Smooth muscle cell (in vitro differentiated cells): Measurements from ENCODE around the gene ACIN1. TPM values are rescaled to one million over a fixed set of nuclear protein-coding genes. Genes with fewer than 3 reads are reported as not detected.

ENCODE experiments used
- DNase-seq: peaks from one replicate; lab custom pipeline; 2025; ENCODE audit not compliant: unreplicated experiment; lab: John Stamatoyannopoulos, UW
- H2AFZ ChIP-seq: fragments of 200-600 bp; sonication (generic); 2 replicates; pipeline ENCODE4 v1.6.0; 2016; ENCODE audit warnings: antibody characterized with exemption, low read depth, mild to moderate bottlenecking
- H3F3A ChIP-seq: fragments of 200-600 bp; sonication (generic); 2 replicates; pipeline ENCODE4 v1.6.0; 2017; ENCODE audit warnings: antibody characterized with exemption, low read depth
- H3K27ac ChIP-seq: fragments of 200-600 bp; sonication (generic); 2 replicates; pipeline ENCODE4 v1.5.1; 2016; ENCODE audit warnings: low read depth, mild to moderate bottlenecking
- H3K27me3 ChIP-seq: fragments of 200-600 bp; sonication (generic); 2 replicates; pipeline ENCODE4 v1.6.1; 2016; ENCODE audit warnings: low read depth, mild to moderate bottlenecking
- H3K36me3 ChIP-seq: fragments of 200-600 bp; sonication (generic); 2 replicates; pipeline ENCODE4 v1.5.1; 2016; ENCODE audit warnings: low read depth
- H3K4me1 ChIP-seq: fragments of 200-600 bp; sonication (generic); 2 replicates; pipeline ENCODE4 v1.5.1; 2016; ENCODE audit warnings: low read depth
- H3K4me2 ChIP-seq: fragments of 200-600 bp; sonication (generic); 2 replicates; pipeline ENCODE4 v1.6.0; 2016; ENCODE audit warnings: mild to moderate bottlenecking
- H3K4me3 ChIP-seq: fragments of 200-600 bp; sonication (generic); 2 replicates; pipeline ENCODE4 v1.5.1; 2016; ENCODE audit warnings: mild to moderate bottlenecking
- H3K79me2 ChIP-seq: fragments of 200-600 bp; sonication (generic); 2 replicates; pipeline ENCODE4 v1.6.0; 2016; ENCODE audit warnings: low read depth, mild to moderate bottlenecking
- H3K9ac ChIP-seq: fragments of 200-600 bp; sonication (generic); 2 replicates; pipeline ENCODE4 v1.6.0; 2016; ENCODE audit warnings: low read depth
- H3K9me3 ChIP-seq: fragments of 200-600 bp; sonication (generic); replicated peaks from 2 replicates; pipeline ENCODE4 v1.5.1; 2016; ENCODE audit warnings: low read depth
- H4K20me1 ChIP-seq: fragments of 200-600 bp; sonication (generic); 2 replicates; pipeline ENCODE4 v1.6.0; 2016; ENCODE audit warnings: low read depth
- CTCF ChIP-seq: fragments of 200-600 bp; sonication (generic); IDR thresholded peaks from 2 replicates; pipeline ENCODE4 v1.5.1; 2017; ENCODE audit warnings: borderline replicate concordance, mild to moderate bottlenecking, antibody characterized with exemption; ENCODE audit not compliant: insufficient read depth, poor library complexity, severe bottlenecking
- WGBS: methylation state at CpG from one replicate; pipeline ENCODE4 v1.1.7; 2016; ENCODE audit warnings: low lambda C conversion rate; 5-methylcytosine and 5-hydroxymethylcytosine counted together
- polyA plus RNA-seq: library from polyadenylated mRNA; unstranded; fragments of >200 nt; fragmentation: Nextera tagmentation; extraction: Ambion mirVana; gene quantifications from 2 replicates; pipeline ENCODE4 v1.2.1, GENCODE V29; 2016
- total RNA-seq: library from RNA; depleted of rRNA; stranded (reverse); fragments of >200 nt; gene quantifications from 2 replicates; pipeline ENCODE4 v1.2.3, GENCODE V29; 2014

ACIN1 gene
- total and polyA plus RNA-seq, 2 experiments from 2014 or later, result 33.7 to 64.5 TPM

DNA sequence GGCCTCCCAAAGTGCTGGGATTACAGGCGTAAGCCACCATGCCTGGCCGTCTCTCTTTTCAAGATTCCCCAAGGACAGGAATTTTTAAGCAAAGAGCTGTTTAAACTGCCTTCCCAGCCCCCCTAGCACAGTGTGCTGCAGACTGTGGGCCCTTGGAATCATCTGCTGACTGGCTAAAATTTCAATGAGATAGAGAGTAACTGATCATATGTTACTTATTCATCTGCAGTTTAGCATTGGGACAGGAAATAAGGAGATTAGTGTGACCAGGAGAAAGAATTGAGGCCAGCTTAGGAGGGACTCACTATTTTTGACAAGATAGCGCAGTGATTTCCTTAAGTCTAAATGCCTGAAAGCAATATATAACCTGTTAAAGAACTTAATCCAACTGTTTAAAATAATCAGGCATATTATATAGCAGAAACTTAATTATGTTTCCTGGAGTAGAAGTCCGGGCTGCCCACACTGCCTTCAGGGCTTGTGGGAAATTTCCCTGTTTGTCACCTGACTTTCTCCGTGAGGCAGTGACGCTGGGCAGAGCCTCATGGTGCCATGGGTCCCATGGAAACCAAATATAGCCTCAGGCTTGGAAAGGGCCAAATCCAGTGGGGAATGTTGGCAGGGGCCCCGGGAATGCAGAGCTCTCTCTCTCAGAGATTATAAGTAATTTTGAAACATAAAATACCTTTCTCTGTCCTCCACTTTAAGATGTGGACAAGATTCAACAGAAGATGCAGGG lies 46.9 kb upstream of the ACIN1 start:
- Histone ChIP-seq H3K27ac (no peak overlapping the region), H4K20me1 (no peaks in the 10 kb centered on the region)
- DNase-seq, result no peak

DNA sequence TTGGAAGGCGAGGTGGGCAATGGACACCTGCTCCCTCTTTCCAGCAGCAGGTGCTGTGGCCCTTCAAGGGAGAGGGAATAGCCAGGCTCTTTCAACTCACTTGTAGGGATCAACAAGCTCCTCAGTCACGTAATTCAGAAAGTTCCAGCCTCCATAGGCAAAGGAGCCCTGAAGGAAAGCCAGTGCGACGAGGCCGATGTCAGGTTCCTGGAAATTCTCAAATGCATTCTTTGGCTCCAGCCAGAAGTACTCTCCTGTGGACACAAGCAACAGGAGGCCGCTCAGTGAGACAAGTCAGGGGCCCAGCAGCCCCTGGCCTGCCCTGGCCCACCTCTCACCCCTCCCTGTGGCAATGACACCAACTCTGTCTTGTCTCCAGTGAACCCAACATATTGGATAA lies 45.4 kb upstream of the ACIN1 start:
- no peaks in the 10 kb centered on the region for H3K36me3 ChIP-seq
- H4K20me1 ChIP-seq, result no peaks in the 10 kb centered on the region
- H3K27me3 ChIP-seq, result no peaks in the 10 kb centered on the region
- 89% methylated on average over 6 of the region's 6 CpGs for WGBS
- H3K4me3 ChIP-seq, result no peak overlapping the region
- no peak overlapping the region for H2AFZ ChIP-seq
- no peak overlapping the region for H3K4me2 ChIP-seq
- DNase-seq, result no peak
- H3K27ac ChIP-seq, result no peak overlapping the region
- H3K79me2 ChIP-seq, result no peaks in the 10 kb centered on the region
- H3K9ac ChIP-seq, result no peak overlapping the region
- H3K4me1 ChIP-seq, result no peaks in the 10 kb centered on the region
- no peak for TF ChIP-seq CTCF
- no peaks in the 10 kb centered on the region for H3K9me3 ChIP-seq
- H3F3A ChIP-seq, result peaks cover 5% of the 10 kb centered on the region

More for the DNA sequence above, 46.9 kb upstream of the ACIN1 start:
- Histone ChIP-seq H3F3A (peaks cover 5% of the 10 kb centered on the region), H3K4me2 (no peak overlapping the region), H3K27me3 (no peaks in the 10 kb centered on the region), H3K9ac (no peak overlapping the region), H3K79me2 (no peaks in the 10 kb centered on the region), H2AFZ (no peak overlapping the region), H3K36me3 (no peaks in the 10 kb centered on the region), H3K4me1 (peaks cover 12% of the 10 kb centered on the region), H3K9me3 (no peaks in the 10 kb centered on the region), H3K4me3 (no peak overlapping the region)
- WGBS, result 60% methylated on average over 7 of the region's 7 CpGs
- no peak for TF ChIP-seq CTCF

- no peaks in the 10 kb centered on the region for H3K9me3 ChIP-seq
- H2AFZ ChIP-seq, result no peak overlapping the region
- no peak for DNase-seq
- H3K27ac ChIP-seq, result no peak overlapping the region
- no peaks in the 10 kb centered on the region for H4K20me1 ChIP-seq
- H3K79me2 ChIP-seq, result no peaks in the 10 kb centered on the region
- H3K36me3 ChIP-seq, result no peaks in the 10 kb centered on the region
- no peaks in the 10 kb centered on the region for H3K27me3 ChIP-seq
- no peaks in the 10 kb centered on the region for H3K4me1 ChIP-seq
- WGBS, result 100% methylated on average over 2 of the region's 2 CpGs
- H3K4me3 ChIP-seq, result no peak overlapping the region
- H3F3A ChIP-seq, result peaks cover 5% of the 10 kb centered on the region
- H3K4me2 ChIP-seq, result no peak overlapping the region
- TF ChIP-seq CTCF, result no peak
- H3K9ac ChIP-seq, result no peak overlapping the region
These were observed 44.9 kb upstream of the ACIN1 start for GRCh38 chr14:23139874-23140273.
